PC-9 (cell line): Measurements from ENCODE around the gene PIAS1. TPM values are rescaled to one million over a fixed set of nuclear protein-coding genes. Genes with fewer than 3 reads are reported as not detected.
"Not testable (repeated sequence)": the region's sequence is repeated elsewhere in the genome, so short reads cannot be mapped to it uniquely, and the experiment has no call there.

Experiments
- BruUV-seq: library from RNA; stranded (reverse); fragments of 400-500 nt; replicated peaks from 2 replicates; lab custom pipeline; 2021; lab: Mats Ljungman, UMichigan
- CTCF ChIA-PET: fragments of 300-600 bp; sonication (Branson Sonifier 250); formaldehyde crosslinking; loops from one replicate; lab custom pipeline; 2022; ENCODE audit warnings: antibody characterized with exemption; lab: Charles Lee
- POLR2A ChIA-PET: fragments of 300-600 bp; sonication (Branson Sonifier 250); formaldehyde crosslinking; loops from one replicate; lab custom pipeline; 2022; ENCODE audit warnings: antibody characterized with exemption; ENCODE audit not compliant: unreplicated experiment; lab: Charles Lee
- DNase-seq, 2 experiments: peaks; one replicate each; pipeline versions ENCODE4 v3.0.0 to v3.0.0-alpha.2; 2015 to 2022; ENCODE audit warnings: mixed read lengths in 1 of 2
- H2AFZ ChIP-seq: fragments of 200-600 bp; sonication (generic); 2 replicates; pipeline ENCODE4 v1.8.1; 2017; ENCODE audit warnings: antibody characterized with exemption
- H3F3A ChIP-seq: fragments of 200-600 bp; sonication (generic); 2 replicates; pipeline ENCODE4 v1.8.1; 2017; ENCODE audit warnings: antibody characterized with exemption, mild to moderate bottlenecking, low read depth; ENCODE audit not compliant: insufficient read depth
- H3K27ac ChIP-seq: fragments of 200-600 bp; sonication (generic); 2 replicates; pipeline ENCODE4 v1.6.1; 2016; ENCODE audit warnings: mixed run types
- H3K27me3 ChIP-seq: fragments of 200-600 bp; sonication (generic); 2 replicates; pipeline ENCODE4 v1.6.1; 2016; ENCODE audit warnings: low read depth, mixed run types; ENCODE audit not compliant: insufficient read depth
- H3K36me3 ChIP-seq: fragments of 200-600 bp; sonication (generic); 2 replicates; pipeline ENCODE4 v1.6.1; 2016; ENCODE audit warnings: low read depth, mixed run types
- H3K4me1 ChIP-seq: fragments of 200-600 bp; sonication (generic); replicated peaks from 2 replicates; pipeline ENCODE4 v1.6.1; 2016; ENCODE audit warnings: mixed run types; ENCODE audit not compliant: insufficient read depth
- H3K4me2 ChIP-seq: fragments of 200-600 bp; sonication (generic); 2 replicates; pipeline ENCODE4 v1.6.1; 2017; ENCODE audit warnings: mixed run types
- H3K4me3 ChIP-seq: fragments of 200-600 bp; sonication (generic); 2 replicates; pipeline ENCODE4 v1.6.1; 2016; ENCODE audit warnings: mixed run types
- H3K79me2 ChIP-seq: fragments of 200-600 bp; sonication (generic); 2 replicates; pipeline ENCODE4 v1.6.1; 2017; ENCODE audit warnings: low read depth, mixed run types
- H3K9me2 ChIP-seq: fragments of 200-600 bp; sonication (generic); 2 replicates; pipeline ENCODE4 v1.8.1; 2017; ENCODE audit warnings: mild to moderate bottlenecking; ENCODE audit not compliant: insufficient read depth
- H3K9me3 ChIP-seq: fragments of 200-600 bp; sonication (generic); 2 replicates; pipeline ENCODE4 v1.8.1; 2016; ENCODE audit warnings: low read depth; ENCODE audit not compliant: insufficient read depth
- H4K20me1 ChIP-seq: fragments of 200-600 bp; sonication (generic); 2 replicates; pipeline ENCODE4 v1.8.1; 2017; ENCODE audit not compliant: insufficient read depth
- EZH2 ChIP-seq: fragments of 200-600 bp; sonication (generic); IDR thresholded peaks from 2 replicates; pipeline ENCODE4 v1.8.0; 2017; ENCODE audit warnings: antibody characterized with exemption, low read depth
- intact Hi-C: fragments of 100-400 bp; cut with micrococcal nuclease; formaldehyde crosslinking; loops from one replicate; pipeline ENCODE4 v1.10.0; 2022; ENCODE audit not compliant: unreplicated experiment
- total RNA-seq: library from RNA; stranded (reverse); gene quantifications from 2 replicates; pipeline ENCODE4 v1.2.3, GENCODE V29; 2021
- TF ChIP-seq, protein P1 (sequence below): fragments of 200-600 bp; sonication (generic); conservative IDR thresholded peaks from 2 replicates; pipeline ENCODE4 v1.6.1; 2017; ENCODE audit warnings: mixed run types, antibody characterized with exemption, mild to moderate bottlenecking, moderate library complexity

The PIAS1 gene
- total RNA-seq, 1 experiment from 2014 or later = 42.5 TPM

DNA sequence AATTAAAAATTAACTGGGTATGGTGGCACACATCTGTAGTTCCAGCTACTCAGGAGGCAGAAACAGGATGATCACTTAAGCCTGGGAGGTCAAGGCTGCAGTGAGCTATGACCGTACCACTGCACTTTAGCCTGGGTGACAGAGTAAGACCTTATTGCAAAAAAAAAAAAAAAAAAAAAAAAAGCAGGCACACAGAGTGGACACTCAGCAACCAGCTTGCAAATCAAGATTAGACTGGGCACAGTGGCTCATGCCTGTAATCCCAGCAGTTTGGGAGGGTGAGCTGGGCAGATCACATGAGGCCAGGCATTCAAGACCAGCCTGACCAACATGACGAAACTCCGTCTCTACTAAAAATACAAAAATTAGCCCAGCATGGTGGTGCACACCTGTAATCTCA lies 170.0 kb downstream of the PIAS1 start:
- H3K4me3 ChIP-seq = no peak overlapping the region
- ChIA-PET POLR2A (no interaction called here), CTCF (interaction anchor here (0.6 kb wide), 1 partner anchor 47 kb away, joined by 5 read pairs; no protein-coding TSS in a partner anchor)
- no peaks in the 10 kb centered on the region for H3K9me3 ChIP-seq
- no peaks in the 10 kb centered on the region for H3K27me3 ChIP-seq
- H3K4me2 ChIP-seq = no peak overlapping the region
- DNase-seq = no peak
- TF ChIP-seq, protein P1, sequence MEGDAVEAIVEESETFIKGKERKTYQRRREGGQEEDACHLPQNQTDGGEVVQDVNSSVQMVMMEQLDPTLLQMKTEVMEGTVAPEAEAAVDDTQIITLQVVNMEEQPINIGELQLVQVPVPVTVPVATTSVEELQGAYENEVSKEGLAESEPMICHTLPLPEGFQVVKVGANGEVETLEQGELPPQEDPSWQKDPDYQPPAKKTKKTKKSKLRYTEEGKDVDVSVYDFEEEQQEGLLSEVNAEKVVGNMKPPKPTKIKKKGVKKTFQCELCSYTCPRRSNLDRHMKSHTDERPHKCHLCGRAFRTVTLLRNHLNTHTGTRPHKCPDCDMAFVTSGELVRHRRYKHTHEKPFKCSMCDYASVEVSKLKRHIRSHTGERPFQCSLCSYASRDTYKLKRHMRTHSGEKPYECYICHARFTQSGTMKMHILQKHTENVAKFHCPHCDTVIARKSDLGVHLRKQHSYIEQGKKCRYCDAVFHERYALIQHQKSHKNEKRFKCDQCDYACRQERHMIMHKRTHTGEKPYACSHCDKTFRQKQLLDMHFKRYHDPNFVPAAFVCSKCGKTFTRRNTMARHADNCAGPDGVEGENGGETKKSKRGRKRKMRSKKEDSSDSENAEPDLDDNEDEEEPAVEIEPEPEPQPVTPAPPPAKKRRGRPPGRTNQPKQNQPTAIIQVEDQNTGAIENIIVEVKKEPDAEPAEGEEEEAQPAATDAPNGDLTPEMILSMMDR = no peak
- TF ChIP-seq EZH2 = no peak
- H3K36me3 ChIP-seq = no peaks in the 10 kb centered on the region
- no peaks in the 10 kb centered on the region for H4K20me1 ChIP-seq
- intact Hi-C loops = no loop called here
- H2AFZ ChIP-seq = no peak overlapping the region
- H3K27ac ChIP-seq = no peak overlapping the region
- peaks cover 3% of the 10 kb centered on the region; the same call in 1 of the 2 replicates for H3F3A ChIP-seq
- 0 out of 2 replicates have a peak, but pooled peaks cover 9% of the 10 kb centered on the region for H3K4me1 ChIP-seq
- peaks cover 58% of the 10 kb centered on the region for H3K79me2 ChIP-seq
- no peaks in the 10 kb centered on the region for H3K9me2 ChIP-seq
- no TSS peak for BruUV-seq

GRCh38 chr15:68224546-68225250 lies 170.6 kb downstream of the PIAS1 start:
- H2AFZ ChIP-seq = no peak overlapping the region
- H3K4me3 ChIP-seq = no peak overlapping the region
- intact Hi-C loops = no loop called here
- H4K20me1 ChIP-seq = no peaks in the 10 kb centered on the region
- no peak for TF ChIP-seq EZH2
- TF ChIP-seq, protein P1 = no peak
- no peak for DNase-seq
- ChIA-PET POLR2A (no interaction called here), CTCF (interaction anchor here (0.6 kb wide), 1 partner anchor 46 kb away, joined by 5 read pairs; no protein-coding TSS in a partner anchor)
- H3K4me1 ChIP-seq = 0 out of 2 replicates have a peak, but pooled peaks cover 9% of the 10 kb centered on the region
- H3K9me2 ChIP-seq = no peaks in the 10 kb centered on the region
- BruUV-seq = no TSS peak
- H3F3A ChIP-seq = peaks cover 3% of the 10 kb centered on the region; the same call in 1 of the 2 replicates
- no peaks in the 10 kb centered on the region for H3K27me3 ChIP-seq
- peaks cover 59% of the 10 kb centered on the region for H3K79me2 ChIP-seq
- H3K9me3 ChIP-seq = no peaks in the 10 kb centered on the region
- no peaks in the 10 kb centered on the region for H3K36me3 ChIP-seq
- H3K4me2 ChIP-seq = no peak overlapping the region
- H3K27ac ChIP-seq = no peak overlapping the region

GRCh38 chr15:68225442-68225841 lies 171.3 kb downstream of the PIAS1 start:
- BruUV-seq, CTCF ChIA-PET, intact Hi-C loops, DNase-seq, H3F3A ChIP-seq, H4K20me1 ChIP-seq, H2AFZ ChIP-seq, H3K4me3 ChIP-seq, H3K27me3 ChIP-seq, POLR2A ChIA-PET, H3K27ac ChIP-seq, H3K9me3 ChIP-seq, H3K4me2 ChIP-seq, H3K36me3 ChIP-seq, H3K9me2 ChIP-seq: not testable (repeated sequence)
- H3K79me2 ChIP-seq = peaks cover 59% of the 10 kb centered on the region
- peaks cover 15% of the 10 kb centered on the region; the same call in 1 of the 2 replicates for H3K4me1 ChIP-seq
